GM12878 (cell line): ENCODE results near the gene MAP3K5. TPM values are rescaled to one million over a fixed set of nuclear protein-coding genes. Genes with fewer than 3 reads are reported as not detected.

Source experiments
- ATAC-seq: fragments of 200-7000 bp; cut with Tn5 transposase; 3 replicates; pipeline ENCODE4 v1.9.1; 2020; ENCODE audit warnings: mild to moderate bottlenecking, moderate library complexity
- BruUV-seq: library from RNA; stranded (reverse); fragments of 400-500 nt; replicated peaks from 2 replicates; lab custom pipeline; 2021; lab: Mats Ljungman, UMichigan
- CTCF ChIA-PET: fragments of 300-600 bp; sonication (Branson Sonifier 250); formaldehyde crosslinking; extraction: SDS; loops from one replicate; lab custom pipeline; 2021; ENCODE audit warnings: inconsistent platforms; lab: Yijun Ruan, JAX
- POLR2A ChIA-PET: fragments of 350-600 bp; formaldehyde crosslinking; extraction: SDS; loops from one replicate; lab custom pipeline; 2021; ENCODE audit warnings: inconsistent platforms; lab: Charles Lee
- RAD21 ChIA-PET: fragments of 300-600 bp; sonication (Branson Sonifier 250); formaldehyde crosslinking; loops from one replicate; lab custom pipeline; 2023; ENCODE audit warnings: antibody characterized with exemption; ENCODE audit not compliant: unreplicated experiment; lab: Charles Lee
- SMC1A ChIA-PET: fragments of 300-600 bp; sonication (Branson Sonifier 250); formaldehyde crosslinking; loops from one replicate; lab custom pipeline; 2023; ENCODE audit not compliant: unreplicated experiment, uncharacterized antibody; lab: Charles Lee
- DNase-seq: peaks from one replicate; pipeline ENCODE4 v3.0.0-alpha.2; 2011; ENCODE audit warnings: low read depth, low spot score
- FAIRE-seq: peaks from 3 replicates; lab custom pipeline; 2011; peaks lifted over from hg19 to GRCh38; lab: Jason Lieb, UNC
- H2AFZ ChIP-seq: 2 replicates; pipeline ENCODE4 v1.6.0; 2011; ENCODE audit warnings: low read depth, low read length, control low read depth; ENCODE audit not compliant: control insufficient read depth
- H3K27ac ChIP-seq: 2 replicates; pipeline ENCODE4 v1.5.1; 2011; ENCODE audit warnings: control low read depth; ENCODE audit not compliant: control insufficient read depth, insufficient read depth
- H3K27me3 ChIP-seq, 2 experiments: replicated peaks in 1 of 2; 2 replicates each; pipeline versions ENCODE4 v1.6.0 to v1.6.1; 2011; ENCODE audit warnings: low read length in 1 of 2; ENCODE audit not compliant: control insufficient read depth in 2 of 2, insufficient read depth in 2 of 2
- H3K36me3 ChIP-seq, 2 experiments: 2 replicates each; pipeline ENCODE4 v1.5.1; 2011; ENCODE audit warnings: low read length in 1 of 2; ENCODE audit not compliant: control insufficient read depth in 2 of 2, insufficient read depth in 2 of 2
- H3K4me1 ChIP-seq: 2 replicates; pipeline ENCODE4 v1.6.1; 2011; ENCODE audit warnings: mild to moderate bottlenecking, low read length, moderate library complexity, mixed read lengths; ENCODE audit not compliant: control insufficient read depth, insufficient read depth
- H3K4me2 ChIP-seq: 2 replicates; pipeline ENCODE4 v1.6.0; 2011; ENCODE audit warnings: control low read depth; ENCODE audit not compliant: control insufficient read depth, insufficient read depth
- H3K4me3 ChIP-seq: fragments of 200-600 bp; sonication (generic); 2 replicates; pipeline ENCODE4 v1.5.1; 2016
- H3K79me2 ChIP-seq: 2 replicates; pipeline ENCODE4 v1.6.0; 2011; ENCODE audit warnings: low read length; ENCODE audit not compliant: control insufficient read depth, insufficient read depth
- H3K9ac ChIP-seq: 2 replicates; pipeline ENCODE4 v1.8.0; 2011; ENCODE audit warnings: low read length, control low read depth, mixed read lengths; ENCODE audit not compliant: control insufficient read depth, insufficient read depth
- H3K9me3 ChIP-seq: replicated peaks from 3 replicates; pipeline ENCODE4 v1.5.1; 2011; ENCODE audit warnings: mild to moderate bottlenecking, low read length; ENCODE audit not compliant: control insufficient read depth, insufficient read depth
- H4K20me1 ChIP-seq: 2 replicates; pipeline ENCODE4 v1.6.0; 2011; ENCODE audit not compliant: control insufficient read depth, insufficient read depth
- ATF2 ChIP-seq: IDR thresholded peaks from 2 replicates; pipeline ENCODE4 v1.6.1; 2012; ENCODE audit warnings: low read length, inconsistent platforms
- BCLAF1 ChIP-seq: fragments of 450-650 bp; IDR thresholded peaks from 2 replicates; pipeline ENCODE4 v1.6.1; 2017; ENCODE audit warnings: antibody characterized with exemption, mild to moderate bottlenecking, moderate library complexity
- CEBPZ ChIP-seq: fragments of 150-350 bp; IDR thresholded peaks from 2 replicates; pipeline ENCODE4 v1.6.1; 2016; ENCODE audit warnings: low read depth, low read length
- ELK1 ChIP-seq: IDR thresholded peaks from 2 replicates; pipeline ENCODE4 v1.6.1; 2012; ENCODE audit warnings: low read depth, low read length, improper control_type of control experiment
- FOXM1 ChIP-seq: IDR thresholded peaks from 2 replicates; pipeline ENCODE4 v1.6.1; 2012; ENCODE audit warnings: low read depth, mild to moderate bottlenecking, inconsistent platforms, low read length, moderate library complexity
- MTA3 ChIP-seq: IDR thresholded peaks from 2 replicates; pipeline ENCODE4 v1.6.1; 2012; ENCODE audit warnings: low read length, inconsistent platforms, borderline replicate concordance
- PRDM15 ChIP-seq: fragments of 450-650 bp; formaldehyde crosslinking; IDR thresholded peaks from 2 replicates; pipeline ENCODE4 v1.4.0; 2020; ENCODE audit warnings: mild to moderate bottlenecking, moderate library complexity
- SMAD5 ChIP-seq: IDR thresholded peaks from 2 replicates; pipeline ENCODE4 v1.6.1; 2016; ENCODE audit warnings: antibody characterized with exemption, low read depth
- ZNF24 ChIP-seq: fragments of 450-650 bp; IDR thresholded peaks from 2 replicates; pipeline ENCODE4 v1.6.1; 2017; ENCODE audit warnings: antibody characterized with exemption, mild to moderate bottlenecking
- WGBS: methylation state at CpG from one replicate; pipeline ENCODE4 v1.1.6; 2016; ENCODE audit warnings: low lambda C conversion rate; ENCODE audit not compliant: insufficient replicate concordance, insufficient coverage; ENCODE audit errors: missing lambda C conversion rate; 5-methylcytosine and 5-hydroxymethylcytosine counted together
- in situ Hi-C: fragments of 300-500 bp; cut with MboI; formaldehyde crosslinking; loops from 9 replicates; pipeline ENCODE4 v1.14.3; 2018; ENCODE audit warnings: mixed read lengths
- intact Hi-C: fragments of 100-400 bp; cut with micrococcal nuclease; formaldehyde crosslinking; loops from one replicate; pipeline ENCODE4 v1.14.2; 2022; ENCODE audit not compliant: unreplicated experiment
- polyA plus RNA-seq, 11 experiments: library from polyadenylated mRNA; depleted of rRNA in 4 of 11; unstranded in 6 of 11; stranded (reverse) in 5 of 11; fragments of >200 nt; fragmentation: Nextera tagmentation in 4 of 11; fragmentation: Illumina TruSeq in 1 of 11; extraction: Ambion mirVana in 4 of 11; extraction: Trizol in 1 of 11; gene quantifications; 1 replicate in 1 of 11; 2 replicates in 10 of 11; pipeline versions ENCODE4 v1.2.1 to v1.2.3, GENCODE V29; 2011 to 2016; ENCODE audit warnings: inconsistent platforms in 2 of 11, missing spikeins in 2 of 11, low read depth in 1 of 11
- total RNA-seq, 4 experiments: library from RNA; depleted of rRNA in 3 of 4; stranded (reverse); fragments of >200 nt in 3 of 4; fragmentation: Illumina TruSeq in 1 of 4; extraction: Trizol in 1 of 4; gene quantifications; 2 replicates each; pipeline versions ENCODE4 v1.2.1 to v1.2.3, GENCODE V29; 2013 to 2021

The MAP3K5 gene
- total and polyA plus RNA-seq, 10 of the 15 experiments (the other 5 are each of a cell fraction or from before 2014, with no cell fraction given), result 5.4 to 34.3 (median 26.4) TPM

GRCh38 chr6:136547336-136547735 is 244.9 kb downstream of the MAP3K5 start (continued):
- TF ChIP-seq PRDM15, result no peak

GRCh38 chr6:136546331-136546730 is 245.9 kb downstream of the MAP3K5 start:
- Histone ChIP-seq H3K27ac (no peak overlapping the region), H3K27me3 (peaks cover 0 to 7% of the 10 kb centered on the region in 2 experiments; a peak in 3 of 4 replicates), H3K4me1 (peaks cover 9% of the 10 kb centered on the region; the same call in 1 of the 2 replicates), H4K20me1 (no peaks in the 10 kb centered on the region), H3K9ac (no peak overlapping the region), H3K36me3 (no peaks in the 10 kb centered on the region), H3K4me2 (no peak overlapping the region), H3K79me2 (no peaks in the 10 kb centered on the region), H3K4me3 (no peak overlapping the region), H3K9me3 (no peaks in the 10 kb centered on the region), H2AFZ (no peak overlapping the region)
- intact Hi-C loops, result loop anchor here (10.0 kb wide), 1 partner anchor 202 kb away; no protein-coding TSS in a partner anchor
- ChIA-PET RAD21 (no interaction called here), CTCF (interaction anchor here (1.6 kb wide), 1 partner anchor 204 kb away, joined by 11 read pairs; no protein-coding TSS in a partner anchor), SMC1A (interaction anchor here (1.2 kb wide), 1 partner anchor 9 kb away, joined by 4 read pairs; no protein-coding TSS in a partner anchor), POLR2A (no interaction called here)
- in situ Hi-C loops, result no loop called here
- BruUV-seq, result no TSS peak
- no peak for ATAC-seq
- DNase-seq, result no peak
- 48% methylated on average over 1 of the region's 1 CpG for WGBS
- no peak for FAIRE-seq
- TF ChIP-seq CEBPZ (no peak), SMAD5 (no peak), MTA3 (no peak), ATF2 (no peak), FOXM1 (no peak), ELK1 (no peak), ZNF24 (no peak), BCLAF1 (no peak)
